Skeletal muscle satellite cell (primary cell): ENCODE measurements around the gene ITPK1.

Experiments
- H3K27me3 ChIP-seq: 2 replicates; pipeline ENCODE4 v1.7.0; 2013; ENCODE audit warnings: low read length; ENCODE audit not compliant: control insufficient read depth, insufficient read depth
- H3K36me3 ChIP-seq: 2 replicates; pipeline ENCODE4 v1.7.0; 2013; ENCODE audit warnings: mild to moderate bottlenecking, control low read depth, low read length; ENCODE audit not compliant: insufficient read depth
- H3K4me1 ChIP-seq: 2 replicates; pipeline ENCODE4 v1.7.0; 2013; ENCODE audit warnings: low read length; ENCODE audit not compliant: control insufficient read depth, insufficient read depth
- H3K4me2 ChIP-seq: 2 replicates; pipeline ENCODE4 v1.7.0; 2013; ENCODE audit warnings: mild to moderate bottlenecking, low read length
- H3K4me3 ChIP-seq: 2 replicates; pipeline ENCODE4 v1.7.0; 2013; ENCODE audit warnings: low read length
- H3K9ac ChIP-seq: 2 replicates; pipeline ENCODE4 v1.7.0; 2013; ENCODE audit warnings: mild to moderate bottlenecking, low read depth, low read length, moderate library complexity
- H3K9me3 ChIP-seq: replicated peaks from 2 replicates; pipeline ENCODE4 v1.7.0; 2013; ENCODE audit warnings: mild to moderate bottlenecking, control low read depth, low read length

The ITPK1 gene

GRCh38 chr14:92926931-92927330, 188.8 kb downstream of the ITPK1 start:
- H3K36me3 ChIP-seq: no peaks in the 10 kb centered on the region
- no peak overlapping the region for H3K4me2 ChIP-seq
- H3K9me3 ChIP-seq: no peaks in the 10 kb centered on the region
- peaks cover 43% of the 10 kb centered on the region for H3K27me3 ChIP-seq
- H3K9ac ChIP-seq: no peak overlapping the region
- H3K4me1 ChIP-seq: peaks cover 3% of the 10 kb centered on the region
- H3K4me3 ChIP-seq: no peak overlapping the region

GRCh38 chr14:92926180-92926845, 189.4 kb downstream of the ITPK1 start:
- peaks cover 3% of the 10 kb centered on the region for H3K4me1 ChIP-seq
- H3K4me3 ChIP-seq: no peak overlapping the region
- H3K27me3 ChIP-seq: peaks cover 43% of the 10 kb centered on the region
- H3K4me2 ChIP-seq: no peak overlapping the region
- no peak overlapping the region for H3K9ac ChIP-seq
- H3K36me3 ChIP-seq: no peaks in the 10 kb centered on the region
- H3K9me3 ChIP-seq: no peaks in the 10 kb centered on the region

- H3K9me3 ChIP-seq: no peaks in the 10 kb centered on the region
- peaks cover 47% of the 10 kb centered on the region for H3K27me3 ChIP-seq
- no peak overlapping the region for H3K4me3 ChIP-seq
- no peak overlapping the region for H3K4me2 ChIP-seq
- H3K4me1 ChIP-seq: no peaks in the 10 kb centered on the region
- no peak overlapping the region for H3K9ac ChIP-seq
- H3K36me3 ChIP-seq: no peaks in the 10 kb centered on the region
Measured at GRCh38 chr14:92925446-92925845, 190.3 kb downstream of the ITPK1 start.

GRCh38 chr14:92924247-92924646, 191.5 kb downstream of the ITPK1 start:
- Histone ChIP-seq H3K36me3 (no peaks in the 10 kb centered on the region), H3K9ac (no peak overlapping the region)

GRCh38 chr14:92923744-92924103, 192.0 kb downstream of the ITPK1 start:
- Histone ChIP-seq H3K4me3 (no peak overlapping the region), H3K4me1 (no peaks in the 10 kb centered on the region), H3K4me2 (no peak overlapping the region), H3K36me3 (no peaks in the 10 kb centered on the region), H3K27me3 (peaks cover 46% of the 10 kb centered on the region), H3K9me3 (no peaks in the 10 kb centered on the region), H3K9ac (no peak overlapping the region)

More at GRCh38 chr14:92924247-92924646, 191.5 kb downstream of the ITPK1 start:
- Histone ChIP-seq H3K9me3 (no peaks in the 10 kb centered on the region), H3K4me3 (no peak overlapping the region), H3K27me3 (peaks cover 46% of the 10 kb centered on the region), H3K4me2 (no peak overlapping the region), H3K4me1 (no peaks in the 10 kb centered on the region)

GRCh38 chr14:92922883-92923743, 192.6 kb downstream of the ITPK1 start, which contains the start of gene CHGA:
CHGA (plus strand) TSS chr14:92923150; CDS start chr14:92923360, 210 bp downstream.
- Histone ChIP-seq H3K9me3 (no peaks in the 10 kb centered on the region), H3K4me1 (no peaks in the 10 kb centered on the region), H3K4me2 (peak within 1 kb of the TSS; percentile 49), H3K9ac (no peak within 1 kb of the TSS), H3K4me3 (no peak within 1 kb of the TSS), H3K27me3 (peaks cover 46% of the 10 kb centered on the region), H3K36me3 (no peaks in the 10 kb centered on the region)

- Histone ChIP-seq H3K9ac (no peak overlapping the region), H3K4me2 (no peak overlapping the region), H3K9me3 (no peaks in the 10 kb centered on the region), H3K36me3 (no peaks in the 10 kb centered on the region), H3K4me1 (no peaks in the 10 kb centered on the region), H3K27me3 (peaks cover 44% of the 10 kb centered on the region), H3K4me3 (no peak overlapping the region)
Measured at GRCh38 chr14:92922155-92922735, 193.5 kb downstream of the ITPK1 start.

- Histone ChIP-seq H3K9ac (no peak overlapping the region), H3K9me3 (no peaks in the 10 kb centered on the region), H3K4me2 (no peak overlapping the region), H3K4me3 (no peak overlapping the region), H3K27me3 (peaks cover 30% of the 10 kb centered on the region), H3K4me1 (no peaks in the 10 kb centered on the region), H3K36me3 (no peaks in the 10 kb centered on the region)
Measured at GRCh38 chr14:92920001-92920400, 195.7 kb downstream of the ITPK1 start.

GRCh38 chr14:92917956-92918355, 197.8 kb downstream of the ITPK1 start:
- H3K4me3 ChIP-seq: no peak overlapping the region
- H3K36me3 ChIP-seq: no peaks in the 10 kb centered on the region
- no peaks in the 10 kb centered on the region for H3K4me1 ChIP-seq
- no peak overlapping the region for H3K4me2 ChIP-seq
- peaks cover 16% of the 10 kb centered on the region for H3K27me3 ChIP-seq
- H3K9me3 ChIP-seq: no peaks in the 10 kb centered on the region
- no peak overlapping the region for H3K9ac ChIP-seq

- H3K36me3 ChIP-seq: no peaks in the 10 kb centered on the region
- no peak overlapping the region for H3K4me2 ChIP-seq
- H3K4me1 ChIP-seq: no peaks in the 10 kb centered on the region
- no peak overlapping the region for H3K4me3 ChIP-seq
- H3K9me3 ChIP-seq: no peaks in the 10 kb centered on the region
- peaks cover 16% of the 10 kb centered on the region for H3K27me3 ChIP-seq
- no peak overlapping the region for H3K9ac ChIP-seq
Measured at GRCh38 chr14:92917041-92917940, 198.4 kb downstream of the ITPK1 start.

- H3K4me3 ChIP-seq: no peak overlapping the region
- H3K9me3 ChIP-seq: no peaks in the 10 kb centered on the region
- no peak overlapping the region for H3K4me2 ChIP-seq
- H3K9ac ChIP-seq: no peak overlapping the region
- H3K27me3 ChIP-seq: peaks cover 16% of the 10 kb centered on the region
- H3K36me3 ChIP-seq: no peaks in the 10 kb centered on the region
- H3K4me1 ChIP-seq: no peaks in the 10 kb centered on the region
Measured at GRCh38 chr14:92916201-92916600, 199.5 kb downstream of the ITPK1 start.
